Esophagus muscularis mucosa (tissue), 3 donors: ENCODE data around the gene TMEM9.

Experiments
- POLR2AphosphoS5 ChIP-seq, 2 donors: sonication (generic); formaldehyde crosslinking; IDR thresholded peaks; one replicate each; pipeline ENCODE4 v1.6.1; 2017; ENCODE audit warnings: antibody characterized with exemption in 2 of 2
- TF ChIP-seq, protein P1 (sequence below), 3 experiments: fragments of 200-600 bp in 2 of 3; fragments of 450-650 bp in 1 of 3; sonication (generic) in 2 of 3; IDR thresholded peaks; one replicate each; pipeline ENCODE4 v1.5.1; 2017 to 2019; ENCODE audit warnings: antibody characterized with exemption in 3 of 3, mild to moderate bottlenecking in 2 of 3, moderate library complexity in 1 of 3

DNA sequence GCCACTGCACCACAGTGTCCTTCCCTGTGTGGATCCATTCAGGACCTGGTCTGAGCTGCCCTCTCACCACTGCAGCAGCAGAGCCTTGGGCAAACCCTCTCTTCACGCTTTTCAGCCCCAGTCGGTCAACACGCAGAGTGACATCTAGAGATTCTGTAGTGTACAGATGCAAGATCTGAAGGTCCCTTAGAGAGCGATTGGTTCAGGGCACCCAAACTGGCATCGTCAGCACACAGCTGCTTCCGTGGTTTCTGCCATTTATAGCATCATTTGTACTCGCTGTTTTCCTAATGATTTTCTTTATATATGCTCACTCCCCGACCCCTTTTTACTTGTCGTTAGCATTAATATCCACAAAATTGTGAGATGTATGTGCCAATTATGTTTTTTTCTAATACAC is 25.8 kb downstream of the TMEM9 start:
- TF ChIP-seq, protein P1, sequence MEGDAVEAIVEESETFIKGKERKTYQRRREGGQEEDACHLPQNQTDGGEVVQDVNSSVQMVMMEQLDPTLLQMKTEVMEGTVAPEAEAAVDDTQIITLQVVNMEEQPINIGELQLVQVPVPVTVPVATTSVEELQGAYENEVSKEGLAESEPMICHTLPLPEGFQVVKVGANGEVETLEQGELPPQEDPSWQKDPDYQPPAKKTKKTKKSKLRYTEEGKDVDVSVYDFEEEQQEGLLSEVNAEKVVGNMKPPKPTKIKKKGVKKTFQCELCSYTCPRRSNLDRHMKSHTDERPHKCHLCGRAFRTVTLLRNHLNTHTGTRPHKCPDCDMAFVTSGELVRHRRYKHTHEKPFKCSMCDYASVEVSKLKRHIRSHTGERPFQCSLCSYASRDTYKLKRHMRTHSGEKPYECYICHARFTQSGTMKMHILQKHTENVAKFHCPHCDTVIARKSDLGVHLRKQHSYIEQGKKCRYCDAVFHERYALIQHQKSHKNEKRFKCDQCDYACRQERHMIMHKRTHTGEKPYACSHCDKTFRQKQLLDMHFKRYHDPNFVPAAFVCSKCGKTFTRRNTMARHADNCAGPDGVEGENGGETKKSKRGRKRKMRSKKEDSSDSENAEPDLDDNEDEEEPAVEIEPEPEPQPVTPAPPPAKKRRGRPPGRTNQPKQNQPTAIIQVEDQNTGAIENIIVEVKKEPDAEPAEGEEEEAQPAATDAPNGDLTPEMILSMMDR (IDR thresholded peaks at IDR 0.05): no peak
- TF ChIP-seq POLR2AphosphoS5 (IDR thresholded peaks at IDR 0.05): no peak
